GOT3 (cell line): Measurements from ENCODE around the gene RBM12.
A peak's percentile ranks its signal among the peaks of the same experiment; 100 is the strongest.
"Not testable (repeated sequence)": the region's sequence is repeated elsewhere in the genome, so short reads cannot be mapped to it uniquely, and the experiment has no call there.

Experiments used
- DNase-seq: peaks from one replicate; lab custom pipeline; 2025; ENCODE audit warnings: mixed read lengths; lab: John Stamatoyannopoulos, UW

The RBM12 gene, protein sequence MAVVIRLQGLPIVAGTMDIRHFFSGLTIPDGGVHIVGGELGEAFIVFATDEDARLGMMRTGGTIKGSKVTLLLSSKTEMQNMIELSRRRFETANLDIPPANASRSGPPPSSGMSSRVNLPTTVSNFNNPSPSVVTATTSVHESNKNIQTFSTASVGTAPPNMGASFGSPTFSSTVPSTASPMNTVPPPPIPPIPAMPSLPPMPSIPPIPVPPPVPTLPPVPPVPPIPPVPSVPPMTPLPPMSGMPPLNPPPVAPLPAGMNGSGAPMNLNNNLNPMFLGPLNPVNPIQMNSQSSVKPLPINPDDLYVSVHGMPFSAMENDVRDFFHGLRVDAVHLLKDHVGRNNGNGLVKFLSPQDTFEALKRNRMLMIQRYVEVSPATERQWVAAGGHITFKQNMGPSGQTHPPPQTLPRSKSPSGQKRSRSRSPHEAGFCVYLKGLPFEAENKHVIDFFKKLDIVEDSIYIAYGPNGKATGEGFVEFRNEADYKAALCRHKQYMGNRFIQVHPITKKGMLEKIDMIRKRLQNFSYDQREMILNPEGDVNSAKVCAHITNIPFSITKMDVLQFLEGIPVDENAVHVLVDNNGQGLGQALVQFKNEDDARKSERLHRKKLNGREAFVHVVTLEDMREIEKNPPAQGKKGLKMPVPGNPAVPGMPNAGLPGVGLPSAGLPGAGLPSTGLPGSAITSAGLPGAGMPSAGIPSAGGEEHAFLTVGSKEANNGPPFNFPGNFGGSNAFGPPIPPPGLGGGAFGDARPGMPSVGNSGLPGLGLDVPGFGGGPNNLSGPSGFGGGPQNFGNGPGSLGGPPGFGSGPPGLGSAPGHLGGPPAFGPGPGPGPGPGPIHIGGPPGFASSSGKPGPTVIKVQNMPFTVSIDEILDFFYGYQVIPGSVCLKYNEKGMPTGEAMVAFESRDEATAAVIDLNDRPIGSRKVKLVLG

DNA sequence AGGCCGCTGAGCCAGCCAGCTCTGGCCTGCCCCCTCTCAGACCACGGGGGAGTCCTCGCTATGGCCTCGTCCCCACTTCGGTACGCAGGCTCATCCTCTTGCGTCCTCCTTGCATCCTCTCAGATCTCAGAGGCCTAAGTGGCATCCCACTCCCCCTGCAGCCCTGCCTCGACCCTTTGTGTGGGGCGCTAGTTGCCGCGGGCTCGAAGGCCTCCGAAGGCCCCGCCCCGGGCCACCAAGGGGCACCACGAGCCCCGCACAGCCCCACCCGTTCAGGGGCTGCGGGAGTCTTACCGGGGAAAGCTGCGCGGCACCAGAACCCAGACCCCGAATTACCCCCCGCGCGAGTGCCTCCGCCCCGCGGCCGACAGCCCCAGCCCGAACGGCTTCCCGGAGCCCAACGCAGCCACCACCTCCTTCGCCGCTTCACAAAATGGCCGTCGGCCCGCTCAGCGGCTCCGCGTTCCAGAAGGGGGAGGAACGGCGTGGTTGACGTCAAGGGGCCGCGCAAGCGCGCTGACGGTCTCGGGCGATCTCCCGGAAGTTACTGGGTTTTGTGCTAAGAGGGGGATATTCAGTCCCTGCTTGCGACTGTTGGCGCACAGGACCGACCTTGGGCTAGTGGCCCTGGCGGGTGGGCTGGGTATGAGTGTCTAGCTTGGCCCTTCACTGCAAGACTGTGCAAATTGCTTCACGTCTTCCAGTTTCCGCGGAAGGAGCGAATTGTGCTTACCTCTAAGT, at the start of gene RBM12, which contains the start of gene CPNE1:
Gene RBM12 (minus strand): TSS at position 435 of the 741 bp plus-strand sequence. CDS start 9,578 bp downstream, outside the sequence.
Gene CPNE1 (minus strand): TSS at position 435 of the 741 bp plus-strand sequence. CDS start 31,977 bp downstream, outside the sequence.
- DNase-seq: peak; percentile 83

DNA sequence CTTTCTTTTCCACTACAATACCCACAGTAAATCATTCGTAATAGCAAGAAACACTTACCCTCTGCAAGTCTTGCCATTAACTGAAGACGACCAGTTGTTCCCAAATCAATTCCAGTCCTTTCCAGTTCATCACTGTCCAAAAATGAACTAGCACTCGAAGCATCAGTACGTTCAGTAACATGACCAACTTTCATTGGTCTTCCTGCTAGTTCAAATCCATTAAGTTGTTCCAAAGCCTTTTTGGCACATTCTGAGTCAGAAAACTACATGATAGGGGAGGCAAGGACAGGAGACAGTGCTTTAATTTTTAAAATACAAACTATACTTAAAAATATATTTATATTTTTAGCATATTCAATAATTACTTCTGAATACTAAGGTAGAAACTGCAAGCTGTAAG, 49.4 kb upstream of the RBM12 start:
- no peak for DNase-seq

DNA sequence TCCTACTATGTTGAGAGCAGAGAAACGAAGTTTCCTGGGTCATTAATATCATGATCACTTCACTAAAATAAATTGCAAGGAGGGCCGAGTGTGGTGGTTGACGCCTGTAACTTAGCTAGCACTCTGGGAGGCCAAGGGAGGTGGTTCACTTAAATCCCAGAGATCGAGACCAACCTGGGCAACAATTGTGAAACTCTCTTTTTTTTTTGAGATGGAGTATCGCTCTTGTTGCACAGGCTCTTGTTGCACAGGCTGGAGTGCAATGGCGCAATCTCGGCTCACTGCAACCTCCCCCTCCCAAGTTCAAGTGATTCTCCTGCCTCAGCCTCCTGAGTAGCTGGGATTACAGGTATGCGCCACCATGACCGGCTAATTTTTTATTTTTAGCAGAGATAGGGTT, 48.4 kb upstream of the RBM12 start:
- DNase-seq: not testable (repeated sequence)

DNA sequence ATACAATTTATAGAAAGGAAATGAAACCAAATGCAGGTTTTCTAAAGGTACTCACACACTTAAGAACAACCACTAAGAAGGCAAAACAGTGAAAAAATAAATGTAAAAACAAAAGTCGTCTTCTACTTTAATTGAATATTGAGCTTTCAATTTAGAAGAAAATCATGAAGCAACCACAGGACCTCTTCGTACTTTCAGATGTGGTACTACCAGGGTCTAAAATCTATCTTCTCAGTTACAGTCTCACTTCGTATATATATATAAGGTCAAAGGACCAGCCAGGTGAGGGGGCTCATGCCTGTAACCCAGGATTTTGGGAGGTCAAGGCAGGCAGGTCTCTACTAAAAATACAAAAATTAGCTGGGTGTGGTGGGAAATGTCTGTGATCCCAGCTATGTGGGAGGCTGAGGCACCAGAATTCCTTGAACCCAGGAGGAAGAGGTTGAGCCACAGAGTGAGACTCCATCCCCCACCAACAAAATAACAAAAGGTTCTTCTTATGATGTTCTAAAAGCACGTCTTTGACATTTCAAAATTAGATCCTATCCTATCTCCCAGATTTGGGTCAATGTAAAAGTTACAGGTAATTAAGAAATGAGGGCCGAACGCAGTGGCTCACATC, 47.0 kb upstream of the RBM12 start:
- no peak for DNase-seq

DNA sequence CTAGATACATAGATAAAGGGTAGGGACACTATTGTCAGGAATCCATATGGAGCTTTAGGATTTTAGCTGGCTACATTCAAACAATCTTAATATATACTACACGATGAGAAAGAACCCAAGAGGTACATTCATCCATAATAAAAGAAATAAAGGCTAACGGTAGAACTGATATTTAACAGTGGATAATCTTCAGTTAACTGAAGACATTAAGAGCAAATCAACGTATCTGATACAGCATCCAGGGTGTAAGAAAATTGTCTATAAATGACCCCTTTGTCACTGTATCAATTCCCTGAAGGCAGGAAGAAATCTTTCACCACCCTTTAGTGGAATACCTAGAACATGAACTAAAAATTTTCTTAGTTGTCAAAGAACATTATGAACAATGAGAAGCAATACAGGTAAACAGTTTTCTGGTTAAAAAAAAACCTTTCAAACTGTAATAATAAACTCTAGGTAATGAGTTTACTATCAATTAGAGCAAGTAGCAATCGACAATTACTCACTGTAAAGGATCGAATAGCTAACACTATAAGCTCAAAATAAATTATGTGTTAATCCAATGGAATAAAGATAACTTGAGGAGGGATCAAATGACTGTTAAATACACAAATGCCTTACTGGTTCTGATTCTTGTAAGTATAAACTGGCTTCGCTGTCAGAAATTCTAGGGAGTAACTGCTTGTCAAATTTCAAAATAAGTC, 46.3 kb upstream of the RBM12 start:
- no peak for DNase-seq

DNA sequence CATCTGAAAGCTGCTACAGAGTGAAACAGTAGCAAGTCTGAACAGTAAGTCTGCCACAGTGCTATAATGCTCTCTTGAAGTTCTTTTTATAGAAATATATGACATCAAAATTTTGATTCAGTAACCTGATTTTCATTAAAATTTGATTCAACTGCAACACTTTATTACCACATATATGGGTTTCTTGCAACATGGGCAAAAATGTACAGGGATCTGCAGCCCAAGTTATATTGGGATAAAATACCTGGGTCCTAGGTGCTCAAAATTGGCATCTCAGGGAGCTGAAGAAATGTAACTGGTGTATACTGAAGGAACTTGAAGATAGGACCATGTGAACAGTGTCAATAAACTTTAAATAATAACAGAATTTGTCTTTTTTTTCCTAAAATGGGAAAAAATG, 45.3 kb upstream of the RBM12 start:
- no peak for DNase-seq

DNA sequence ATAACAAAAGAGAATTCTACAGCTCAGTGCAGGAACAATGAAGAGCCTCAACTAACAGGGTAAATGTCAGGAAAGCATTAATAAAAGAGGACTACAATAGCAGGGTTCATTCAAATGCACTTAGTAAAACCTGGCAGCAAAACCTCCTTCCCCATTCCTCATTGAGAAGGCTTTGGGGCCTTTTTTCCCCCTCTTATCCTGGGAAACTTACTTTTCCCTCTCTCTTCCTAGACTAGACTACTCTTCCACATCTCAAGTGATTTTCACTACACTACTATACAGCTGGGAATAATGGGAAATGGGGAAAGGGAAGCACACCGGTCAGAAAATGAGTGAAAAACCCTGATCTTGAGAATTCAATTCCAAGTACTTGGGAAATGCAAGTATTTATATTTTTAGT, 44.6 kb upstream of the RBM12 start:
- DNase-seq: no peak

DNA sequence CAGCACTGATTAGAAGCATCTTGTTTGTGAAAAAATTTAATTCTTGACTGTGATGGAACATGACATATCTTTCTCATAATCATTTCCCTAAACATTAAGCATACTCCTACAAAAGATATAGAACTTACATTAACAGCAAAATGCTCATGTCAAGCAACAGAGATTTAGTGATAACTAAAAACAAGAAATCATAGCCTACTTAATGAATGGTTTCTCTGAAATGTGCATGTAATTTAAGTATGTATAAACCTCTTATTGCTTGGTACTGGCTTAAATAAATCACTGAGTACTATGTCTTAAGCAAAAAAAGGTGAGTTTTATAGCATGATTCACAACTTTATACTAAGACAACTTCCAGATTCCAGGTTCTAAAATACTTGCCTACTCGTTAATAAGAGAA, 43.8 kb upstream of the RBM12 start:
- no peak for DNase-seq

DNA sequence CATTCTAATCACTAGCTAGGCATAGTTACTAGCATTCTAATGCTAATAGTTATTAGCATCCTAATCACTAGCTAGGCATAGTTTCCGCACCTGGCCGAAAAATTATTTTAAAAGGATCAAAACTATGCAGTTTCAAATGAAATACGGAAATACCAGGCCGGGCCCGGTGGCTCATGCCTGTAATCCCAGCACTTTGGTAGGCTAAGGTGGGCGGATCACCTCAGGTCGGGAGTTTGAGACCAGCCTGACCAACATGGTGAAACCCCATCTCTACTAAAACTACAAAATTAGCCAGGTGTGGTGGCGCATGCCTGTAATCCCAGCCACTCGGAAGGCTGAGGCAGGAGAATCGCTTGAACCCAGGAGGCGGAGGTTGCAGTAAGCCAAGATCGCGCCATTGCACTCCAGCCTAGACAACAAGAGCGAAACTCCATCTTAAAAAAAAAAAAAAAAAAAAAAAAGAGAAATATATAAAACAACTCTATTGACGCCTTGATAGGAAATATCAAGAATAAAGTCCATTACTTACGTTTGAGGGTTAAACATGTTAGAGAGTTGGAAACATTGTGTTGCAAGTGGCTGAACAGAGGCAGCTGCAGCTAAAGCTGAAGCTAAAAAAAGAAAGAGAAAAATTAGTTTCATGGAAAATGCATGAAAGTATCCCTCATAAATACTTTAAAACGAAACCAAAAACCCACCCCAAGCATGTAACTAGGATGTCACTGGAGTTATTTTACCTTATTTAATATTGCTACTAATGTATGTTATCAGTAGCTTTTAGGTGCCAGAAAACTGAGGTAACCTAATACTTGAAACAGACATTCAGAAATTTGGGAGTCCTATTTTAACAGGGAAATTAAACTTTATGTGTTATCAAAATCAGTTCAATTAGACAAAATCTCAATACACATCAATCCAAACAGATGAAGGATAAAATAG, 42.2 kb upstream of the RBM12 start:
- not testable (repeated sequence) for DNase-seq

DNA sequence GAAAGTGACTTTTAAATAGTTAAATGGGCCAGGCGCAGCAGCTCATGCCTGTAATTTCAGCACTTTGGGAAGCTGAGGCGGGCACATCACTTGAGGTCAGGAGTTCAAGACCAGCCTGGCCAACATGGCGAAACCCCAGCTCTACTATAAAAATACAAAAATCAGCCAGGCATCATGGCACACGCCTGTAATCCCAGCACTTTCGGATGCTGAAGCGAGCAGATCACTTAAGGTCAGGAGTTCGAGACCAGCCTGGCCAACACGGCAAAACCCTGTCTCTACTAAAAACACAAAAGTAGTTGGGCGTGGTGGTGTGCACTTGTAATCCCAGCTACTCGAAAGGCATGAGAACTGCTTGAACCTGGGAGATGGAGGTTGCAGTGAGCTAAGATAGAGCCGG, 41.2 kb upstream of the RBM12 start:
- not testable (repeated sequence) for DNase-seq

DNA sequence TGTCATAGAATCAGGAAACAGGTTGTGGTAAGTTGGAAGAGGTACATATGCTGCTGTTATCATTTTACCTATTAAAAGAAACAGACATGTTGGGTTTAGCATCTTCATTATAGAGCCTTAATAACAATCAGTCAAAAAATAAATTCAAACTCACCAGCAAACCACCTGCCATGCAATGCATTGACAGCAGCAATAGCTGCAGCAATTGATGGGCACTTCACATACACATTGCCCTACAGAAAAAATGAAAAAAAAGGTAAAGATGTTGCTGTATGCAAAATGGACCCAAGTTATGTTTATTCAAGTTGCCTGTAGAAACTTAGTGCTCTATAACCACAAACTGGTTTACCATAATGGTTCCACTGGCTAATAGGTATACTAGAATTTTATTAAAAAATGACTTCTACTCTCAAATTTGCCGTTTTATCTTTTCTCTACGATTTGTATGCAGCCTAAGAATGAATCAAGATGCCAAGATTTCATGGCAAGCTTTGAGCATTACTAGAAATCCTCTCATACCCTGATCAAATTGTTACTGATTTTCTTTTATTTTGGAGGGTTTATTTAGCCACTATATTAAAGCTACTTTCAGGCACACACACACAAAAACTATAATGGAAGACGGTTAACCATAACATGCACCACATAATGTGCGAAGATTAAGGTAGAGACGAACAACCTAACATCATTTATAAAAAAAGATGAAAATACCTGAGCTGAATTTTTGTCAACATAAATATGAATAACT, 40.0 kb upstream of the RBM12 start:
- no peak for DNase-seq

DNA sequence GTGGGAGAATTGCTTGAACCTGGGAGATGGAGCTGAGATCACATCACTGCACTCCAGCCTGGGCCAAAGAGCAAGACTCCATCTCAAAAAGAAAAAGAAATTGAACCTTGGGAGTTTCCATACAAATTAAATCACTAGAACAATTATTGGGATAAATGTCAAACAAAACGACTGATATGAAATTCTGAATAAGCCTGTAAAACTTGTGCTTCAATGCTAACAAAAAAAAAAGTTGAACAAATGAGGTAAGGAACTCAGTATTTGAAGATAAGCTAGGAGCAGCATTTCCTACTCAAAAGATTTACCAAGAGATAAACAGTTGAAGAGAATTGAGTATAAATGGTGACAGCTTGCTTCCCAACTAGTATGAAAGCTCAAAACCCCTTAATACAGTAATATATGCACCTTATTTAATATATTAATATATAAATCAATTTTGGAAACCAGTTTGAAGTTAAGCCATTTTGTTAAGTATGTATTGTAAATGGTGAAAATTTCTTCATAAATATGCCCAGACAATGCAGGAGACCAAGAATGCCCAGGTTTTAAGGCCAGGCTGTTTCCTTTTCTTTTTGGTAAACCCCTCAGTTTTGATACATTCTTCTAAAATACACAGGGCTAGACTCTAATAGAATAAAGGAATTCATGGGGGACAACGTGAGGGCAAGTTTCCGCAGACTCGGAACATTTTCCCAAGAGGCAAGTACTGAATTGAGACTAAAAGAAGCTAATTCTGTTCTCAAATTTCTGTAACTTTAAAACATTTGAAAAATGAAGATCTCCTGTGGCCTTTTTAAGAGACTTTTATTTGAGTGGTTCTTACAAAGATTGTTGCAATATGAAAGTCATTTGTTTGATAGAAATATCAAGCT, 38.4 kb upstream of the RBM12 start:
- DNase-seq: no peak

DNA sequence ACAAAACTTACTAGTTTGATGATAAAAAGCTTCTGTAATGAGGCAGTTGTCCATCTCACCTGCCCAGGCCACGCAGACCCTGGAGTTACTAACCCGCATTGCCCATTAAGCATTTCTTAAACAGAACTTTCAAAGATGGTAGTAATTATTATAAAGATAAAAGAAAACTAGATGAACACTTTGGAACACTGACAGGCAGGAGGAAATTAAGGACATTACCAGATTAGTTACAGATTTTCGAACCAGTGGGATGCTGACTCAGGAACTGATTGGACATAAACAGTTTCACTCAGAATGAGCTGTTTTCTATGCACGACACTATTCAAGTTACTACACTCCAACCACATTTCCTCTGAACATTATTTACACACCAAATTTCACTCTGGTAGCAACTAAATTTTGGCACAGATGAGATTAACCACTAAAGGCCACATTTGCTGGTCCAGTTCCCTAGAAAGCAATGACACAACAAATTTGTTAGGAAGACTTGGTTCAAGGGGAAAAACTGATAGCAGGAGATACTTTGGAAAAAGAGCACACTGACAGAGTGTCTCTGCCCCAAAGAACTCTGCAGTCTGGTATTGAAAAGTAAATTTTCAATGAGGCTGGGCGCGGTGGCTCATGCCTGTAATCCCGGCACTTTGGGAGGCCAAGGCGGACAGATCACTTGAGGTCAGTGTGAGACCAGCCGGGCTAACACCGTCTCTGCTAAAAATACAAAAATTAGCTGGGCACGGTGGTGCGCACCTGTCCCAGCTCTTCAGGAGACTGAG, 37.5 kb upstream of the RBM12 start:
- DNase-seq: no peak

DNA sequence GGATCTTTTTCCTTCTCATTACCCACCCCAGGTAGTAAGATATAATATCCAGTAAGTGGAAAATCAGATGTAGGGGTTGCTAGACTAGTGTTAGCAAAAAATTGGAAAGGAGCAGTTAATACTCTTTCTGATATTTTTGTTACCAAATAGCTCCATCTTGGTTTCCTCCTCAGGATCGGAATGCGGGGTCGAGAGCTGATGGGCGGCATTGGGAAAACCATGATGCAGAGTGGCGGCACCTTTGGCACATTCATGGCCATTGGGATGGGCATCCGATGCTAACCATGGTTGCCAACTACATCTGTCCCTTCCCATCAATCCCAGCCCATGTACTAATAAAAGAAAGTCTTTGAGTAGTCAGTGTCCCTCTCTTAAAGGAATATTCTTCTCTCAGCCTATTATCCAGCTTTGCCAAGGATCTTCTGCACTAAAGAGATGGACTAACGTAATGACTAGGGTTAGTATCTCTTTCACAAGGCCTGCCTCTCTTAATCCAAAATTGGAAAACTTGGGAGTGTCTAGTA, 36.0 kb upstream of the RBM12 start:
- no peak for DNase-seq

DNA sequence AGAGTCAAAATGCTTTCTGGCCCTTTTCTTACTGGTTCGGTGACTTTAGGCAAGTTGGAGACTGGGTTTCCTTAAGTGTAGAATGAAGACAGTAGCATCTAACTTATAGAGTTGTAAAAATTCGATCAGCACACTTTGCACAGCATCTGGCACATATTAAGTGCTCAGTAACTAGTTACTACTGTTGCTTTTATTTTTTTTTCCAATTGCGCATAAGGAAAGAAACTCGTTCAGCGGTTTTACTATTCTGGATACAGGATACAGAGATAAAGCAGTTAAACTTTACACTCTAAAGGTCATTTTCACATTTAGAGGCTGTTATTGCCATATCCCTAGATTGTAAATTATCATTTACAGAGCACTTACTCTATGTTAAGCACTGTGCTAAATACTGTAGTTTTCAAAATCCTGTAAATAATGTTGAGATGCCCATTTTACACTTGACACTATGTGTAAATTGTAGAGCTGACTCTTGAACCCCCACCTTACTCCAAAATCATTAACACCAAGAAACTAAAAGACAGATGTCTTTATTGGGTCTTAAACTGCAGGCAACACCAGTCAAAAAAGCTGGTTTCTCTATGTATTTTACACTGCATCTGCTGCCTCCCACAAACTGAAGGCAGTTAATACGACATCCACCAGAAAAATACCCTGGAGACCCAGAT, 35.4 kb upstream of the RBM12 start:
- no peak for DNase-seq

DNA sequence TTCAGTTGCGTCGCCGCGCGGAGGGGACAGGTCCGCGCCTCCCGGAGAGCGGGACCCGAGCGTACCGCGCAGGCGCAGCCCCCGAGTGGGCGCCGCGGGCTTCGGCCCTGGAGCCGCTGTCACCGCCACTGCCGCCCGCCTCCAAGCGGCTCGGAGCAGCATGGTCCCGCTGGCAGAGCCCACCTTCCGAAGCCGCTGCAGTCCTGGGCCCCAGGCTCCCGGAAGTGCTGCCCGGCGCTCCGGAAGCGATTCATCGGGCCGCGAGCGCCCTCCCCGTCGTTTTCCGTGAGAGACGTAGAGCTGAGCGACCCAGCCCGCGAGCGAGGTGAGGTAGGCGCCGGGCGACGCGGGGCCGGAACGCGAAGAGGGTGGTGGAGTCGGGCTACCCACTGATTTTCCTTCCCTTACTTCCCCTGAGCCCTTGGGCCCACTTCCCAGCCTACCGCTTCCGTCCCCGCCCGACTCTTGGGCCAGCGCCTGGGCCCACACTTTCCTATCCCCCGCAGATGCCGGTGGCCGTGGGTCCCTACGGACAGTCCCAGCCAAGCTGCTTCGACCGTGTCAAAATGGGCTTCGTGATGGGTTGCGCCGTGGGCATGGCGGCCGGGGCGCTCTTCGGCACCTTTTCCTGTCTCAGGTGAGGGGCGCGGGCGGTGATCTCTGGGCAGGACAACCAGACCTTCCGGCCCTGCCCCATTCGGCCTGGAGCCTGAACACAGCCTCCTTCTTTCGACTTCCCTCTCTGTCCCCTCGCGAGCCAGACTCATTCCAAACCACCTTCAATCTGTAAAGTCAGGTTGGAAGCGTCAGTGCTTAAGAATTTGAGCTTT, 34.6 kb upstream of the RBM12 start, which contains the start of the genes NFS1 and ROMO1:
Gene NFS1 (minus strand): TSS at position 226 of the 830 bp plus-strand sequence. CDS start 64 bp downstream, at position 162.
Gene ROMO1 (plus strand): TSS at position 279 of the 830 bp plus-strand sequence. CDS start 228 bp downstream, at position 507.
- DNase-seq: peak; percentile 57
